ENCODE data around the gene SP2.
A peak's percentile ranks its signal among the peaks of the same experiment; 100 is the strongest.

SP2 gene

GRCh38 chr17:47902039-47902744 lies 6.2 kb downstream of the SP2 start:
- no peak overlapping the region for H3K4me3 ChIP-seq (ENCODE audit: severe bottlenecking)
- ATAC-seq (ENCODE audit: low read depth) (no peak), DNase-seq (ENCODE audit: low spot score) (no peak)
- H3K27me3 ChIP-seq (ENCODE audit: insufficient read depth, poor library complexity, severe bottlenecking): no peaks in the 10 kb centered on the region
- no peaks in the 10 kb centered on the region for H3K9me3 ChIP-seq (ENCODE audit: severe bottlenecking)
- H3K36me3 ChIP-seq (ENCODE audit: low read depth): peaks cover 13% of the 10 kb centered on the region; the same call in 1 of the 2 replicates
- H3K4me1 ChIP-seq (ENCODE audit: insufficient read depth, poor library complexity, severe bottlenecking): peaks cover 15% of the 10 kb centered on the region
- TF ChIP-seq CTCF (IDR thresholded peaks at IDR 0.05; ENCODE audit: poor library complexity, severe bottlenecking): no peak
- no peak overlapping the region for H3K27ac ChIP-seq (ENCODE audit: poor library complexity, severe bottlenecking)

GRCh38 chr17:47905221-47905733 lies 9.2 kb downstream of the SP2 start:
- Histone ChIP-seq H3K36me3 (ENCODE audit: low read depth) (0 out of 2 replicates have a peak, but pooled peaks cover 4% of the 10 kb centered on the region), H3K4me3 (ENCODE audit: severe bottlenecking) (no peak overlapping the region), H3K27ac (ENCODE audit: poor library complexity, severe bottlenecking) (peak overlapping the region; percentile 44), H3K27me3 (ENCODE audit: insufficient read depth, poor library complexity, severe bottlenecking) (no peaks in the 10 kb centered on the region), H3K4me1 (ENCODE audit: insufficient read depth, poor library complexity, severe bottlenecking) (peaks cover 13% of the 10 kb centered on the region), H3K9me3 (ENCODE audit: severe bottlenecking) (no peaks in the 10 kb centered on the region)
- DNase-seq (ENCODE audit: low spot score): no peak
- ATAC-seq (ENCODE audit: low read depth): peak; percentile 79
- TF ChIP-seq CTCF (IDR thresholded peaks at IDR 0.05; ENCODE audit: poor library complexity, severe bottlenecking): no peak

GRCh38 chr17:47906443-47906842 lies 10.4 kb downstream of the SP2 start:
- Histone ChIP-seq H3K27ac (ENCODE audit: poor library complexity, severe bottlenecking) (no peak overlapping the region), H3K27me3 (ENCODE audit: insufficient read depth, poor library complexity, severe bottlenecking) (no peaks in the 10 kb centered on the region), H3K4me3 (ENCODE audit: severe bottlenecking) (no peak overlapping the region), H3K9me3 (ENCODE audit: severe bottlenecking) (no peaks in the 10 kb centered on the region), H3K4me1 (ENCODE audit: insufficient read depth, poor library complexity, severe bottlenecking) (peaks cover 13% of the 10 kb centered on the region), H3K36me3 (ENCODE audit: low read depth) (0 out of 2 replicates have a peak, but pooled peaks cover 4% of the 10 kb centered on the region)
- DNase-seq (ENCODE audit: low spot score): no peak
- no peak for ATAC-seq (ENCODE audit: low read depth)
- no peak for TF ChIP-seq CTCF (IDR thresholded peaks at IDR 0.05; ENCODE audit: poor library complexity, severe bottlenecking)

GRCh38 chr17:47907932-47908562 lies 12.0 kb downstream of the SP2 start:
- H3K27me3 ChIP-seq (ENCODE audit: insufficient read depth, poor library complexity, severe bottlenecking): no peaks in the 10 kb centered on the region
- no peaks in the 10 kb centered on the region for H3K9me3 ChIP-seq (ENCODE audit: severe bottlenecking)
- no peak for TF ChIP-seq CTCF (IDR thresholded peaks at IDR 0.05; ENCODE audit: poor library complexity, severe bottlenecking)
- DNase-seq (ENCODE audit: low spot score) (no peak), ATAC-seq (ENCODE audit: low read depth) (no peak)
- H3K4me3 ChIP-seq (ENCODE audit: severe bottlenecking): no peak overlapping the region
- H3K4me1 ChIP-seq (ENCODE audit: insufficient read depth, poor library complexity, severe bottlenecking): peaks cover 13% of the 10 kb centered on the region
- 0 out of 2 replicates have a peak, but pooled peaks cover 4% of the 10 kb centered on the region for H3K36me3 ChIP-seq (ENCODE audit: low read depth)
- no peak overlapping the region for H3K27ac ChIP-seq (ENCODE audit: poor library complexity, severe bottlenecking)
